Stimulated activated CD8-positive, alpha-beta memory T cell treated with anti-CD3 and anti-CD28 coated beads, Interleukin-2, amount 100 ng/mL, for 48 hours (primary cell): ENCODE results near the gene TPK1.
"Not testable (repeated sequence)": the region's sequence is repeated elsewhere in the genome, so short reads cannot be mapped to it uniquely, and the experiment has no call there.

ENCODE experiments used
- DNase-seq, 2 donors: peaks; one replicate each; pipeline ENCODE4 v3.0.0-alpha.2; 2020; ENCODE audit warnings: low read depth in 2 of 2

Gene TPK1

GRCh38 chr7:144777889-144778288 lies 58.0 kb downstream of the TPK1 start:
- not testable (repeated sequence) for DNase-seq

- DNase-seq, result no peak
Measured at GRCh38 chr7:144777005-144777839, 58.6 kb downstream of the TPK1 start.

GRCh38 chr7:144776447-144776846 lies 59.4 kb downstream of the TPK1 start:
- DNase-seq, result no peak

GRCh38 chr7:144775749-144776148 lies 60.1 kb downstream of the TPK1 start:
- no peak for DNase-seq

- DNase-seq, result no peak
Measured at GRCh38 chr7:144771927-144772326, 63.9 kb downstream of the TPK1 start.

GRCh38 chr7:144771174-144771573 lies 64.7 kb downstream of the TPK1 start:
- DNase-seq, result no peak

- DNase-seq, result no peak
Measured at GRCh38 chr7:144769352-144769751, 66.5 kb downstream of the TPK1 start.

- no peak for DNase-seq
Measured at GRCh38 chr7:144768633-144769032, 67.2 kb downstream of the TPK1 start.

- no peak for DNase-seq
Measured at GRCh38 chr7:144763291-144763690, 72.6 kb downstream of the TPK1 start.

- DNase-seq, result no peak
Measured at GRCh38 chr7:144762853-144763252, 73.0 kb downstream of the TPK1 start.

- DNase-seq, result no peak
Measured at GRCh38 chr7:144761493-144761892, 74.4 kb downstream of the TPK1 start.

- no peak for DNase-seq
Measured at GRCh38 chr7:144759653-144760052, 76.2 kb downstream of the TPK1 start.

GRCh38 chr7:144747936-144748335 lies 87.9 kb downstream of the TPK1 start:
- no peak for DNase-seq

GRCh38 chr7:144738708-144739314 lies 97.0 kb downstream of the TPK1 start:
- DNase-seq, result no peak

- no peak for DNase-seq
Measured at GRCh38 chr7:144738146-144738545, 97.7 kb downstream of the TPK1 start.

GRCh38 chr7:144736880-144737493 lies 98.9 kb downstream of the TPK1 start:
- no peak for DNase-seq

- no peak for DNase-seq
Measured at GRCh38 chr7:144735505-144736276, 100.2 kb downstream of the TPK1 start.

- no peak for DNase-seq
Measured at GRCh38 chr7:144731661-144732351, 104.0 kb downstream of the TPK1 start.

GRCh38 chr7:144730224-144730623 lies 105.6 kb downstream of the TPK1 start:
- no peak for DNase-seq

GRCh38 chr7:144729226-144729625 lies 106.6 kb downstream of the TPK1 start:
- no peak for DNase-seq

GRCh38 chr7:144728551-144728950 lies 107.3 kb downstream of the TPK1 start:
- DNase-seq, result no peak

GRCh38 chr7:144726840-144727239 lies 109.0 kb downstream of the TPK1 start:
- DNase-seq, result not testable (repeated sequence)
